Putamen (tissue), 1 donor: ENCODE data around the gene ARPC4.
"Not testable (repeated sequence)": the region's sequence is repeated elsewhere in the genome, so short reads cannot be mapped to it uniquely, and the experiment has no call there.

Source experiments
- DNase-seq: peaks from one replicate; pipeline ENCODE4 v3.0.0-alpha.2; 2016; ENCODE audit warnings: low spot score

Gene ARPC4

GRCh38 chr3:9770276-9770812 lies 22.5 kb upstream of the ARPC4 start:
- DNase-seq, result peak; percentile 73

- not testable (repeated sequence) for DNase-seq
These were observed 21.9 kb upstream of the ARPC4 start for GRCh38 chr3:9771007-9771406.

DNA sequence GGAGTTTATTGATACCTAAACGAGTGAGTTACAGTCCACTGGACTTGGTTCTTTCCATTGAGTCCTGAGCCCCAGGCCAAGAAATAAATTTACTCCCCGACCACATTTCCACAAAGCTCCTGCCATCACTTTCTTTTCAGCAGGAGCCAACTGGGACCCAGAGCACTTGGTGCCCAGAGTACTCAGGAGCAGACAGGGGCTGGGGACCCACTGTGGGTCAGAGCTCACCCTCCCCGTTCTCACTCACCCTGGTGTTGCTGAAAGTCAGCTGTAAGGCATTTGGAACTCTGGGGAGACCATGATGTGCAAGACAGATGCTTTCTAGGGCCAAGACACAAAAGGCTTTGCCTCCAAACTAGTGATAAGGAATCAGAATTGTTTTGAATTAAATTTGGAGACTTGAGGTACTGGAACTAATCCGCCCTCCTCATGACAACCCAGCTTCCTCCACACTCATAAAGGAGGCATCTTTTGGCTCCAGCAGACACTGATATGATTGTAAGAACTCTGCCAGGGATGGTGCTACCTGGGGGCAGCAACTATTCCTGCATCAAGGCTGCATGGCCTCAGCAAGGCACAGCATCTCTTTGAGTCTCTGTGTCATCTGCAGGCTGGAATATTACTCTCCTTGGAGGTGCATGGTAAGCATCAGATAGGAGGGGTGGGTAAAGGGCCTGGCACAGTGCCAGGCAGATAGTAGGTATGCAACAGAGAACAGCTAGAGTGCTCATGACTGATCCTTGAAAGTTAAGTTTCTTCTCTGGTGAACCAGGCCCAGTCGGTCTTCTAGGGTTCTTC lies 15.8 kb upstream of the ARPC4 start:
- no peak for DNase-seq

GRCh38 chr3:9777694-9778021 lies 15.2 kb upstream of the ARPC4 start:
- peak; percentile 58 for DNase-seq

DNA sequence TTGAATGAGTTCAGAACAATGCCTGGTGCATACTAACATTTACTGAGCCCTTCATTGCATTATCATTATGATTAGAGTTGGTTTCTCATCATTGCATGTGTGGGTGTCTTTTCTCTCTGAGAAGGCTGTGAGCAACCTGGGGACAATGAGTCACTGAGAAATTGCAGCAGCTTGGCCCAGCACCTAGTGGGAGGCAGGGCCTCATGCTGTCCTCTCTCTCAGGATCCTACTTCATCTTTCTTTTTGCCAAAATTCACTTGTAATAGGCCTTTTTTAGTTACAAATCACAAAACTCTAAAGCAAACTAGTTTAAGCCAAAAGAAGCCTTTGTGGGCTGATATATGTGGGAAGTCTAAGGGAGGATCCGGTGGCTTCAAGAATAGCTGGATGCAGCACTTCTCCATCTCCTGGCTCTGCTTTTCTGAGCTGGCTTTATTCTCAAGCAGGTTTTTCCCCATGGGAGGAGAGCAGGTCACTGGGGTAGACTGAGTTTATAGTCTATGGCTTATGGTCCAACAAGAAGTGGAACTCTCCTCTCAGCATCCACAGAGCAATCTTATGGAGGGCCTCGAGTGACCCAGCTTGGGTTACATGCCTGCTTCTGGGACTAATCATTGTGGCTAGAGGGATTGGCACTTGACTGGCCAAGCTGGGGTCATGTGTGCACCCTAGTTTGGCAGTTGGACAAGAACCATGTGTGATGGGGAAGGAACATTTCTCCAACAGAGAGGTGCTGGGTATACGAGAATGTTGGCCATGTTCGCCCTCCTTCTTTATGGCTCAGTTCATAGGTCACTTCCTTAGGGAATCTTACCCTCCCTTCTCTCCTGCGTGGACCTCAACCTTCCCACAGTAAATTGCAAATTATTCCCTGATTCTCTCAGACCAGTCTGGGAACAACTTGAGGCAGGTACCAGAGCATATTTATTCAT lies 14.5 kb upstream of the ARPC4 start:
- peak; percentile 77 for DNase-seq

DNA sequence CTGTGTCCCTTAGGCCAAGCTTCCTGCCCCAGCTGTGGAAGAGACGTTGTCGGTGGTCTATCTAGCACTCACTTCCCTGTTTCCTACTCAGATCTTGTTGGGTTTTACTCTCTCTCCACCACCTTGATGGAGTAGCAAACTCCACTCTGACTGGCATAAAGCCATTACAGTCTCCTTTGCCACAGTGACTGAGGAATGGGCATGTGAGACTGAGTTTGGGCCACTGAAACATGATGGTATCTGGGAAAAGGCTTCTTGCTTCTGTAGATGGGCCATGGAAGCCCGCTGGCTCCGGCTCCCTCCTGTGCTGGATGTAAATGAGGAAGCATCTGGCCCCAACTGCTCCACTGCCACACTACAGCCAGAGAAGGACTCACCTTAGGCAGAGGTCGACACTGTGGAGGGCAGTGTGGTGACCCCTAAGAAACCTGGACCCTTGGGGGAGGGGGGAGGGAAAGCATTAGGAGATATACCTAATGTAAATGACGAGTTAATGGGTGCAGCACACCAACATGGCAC lies 13.7 kb upstream of the ARPC4 start:
- no peak for DNase-seq

DNA sequence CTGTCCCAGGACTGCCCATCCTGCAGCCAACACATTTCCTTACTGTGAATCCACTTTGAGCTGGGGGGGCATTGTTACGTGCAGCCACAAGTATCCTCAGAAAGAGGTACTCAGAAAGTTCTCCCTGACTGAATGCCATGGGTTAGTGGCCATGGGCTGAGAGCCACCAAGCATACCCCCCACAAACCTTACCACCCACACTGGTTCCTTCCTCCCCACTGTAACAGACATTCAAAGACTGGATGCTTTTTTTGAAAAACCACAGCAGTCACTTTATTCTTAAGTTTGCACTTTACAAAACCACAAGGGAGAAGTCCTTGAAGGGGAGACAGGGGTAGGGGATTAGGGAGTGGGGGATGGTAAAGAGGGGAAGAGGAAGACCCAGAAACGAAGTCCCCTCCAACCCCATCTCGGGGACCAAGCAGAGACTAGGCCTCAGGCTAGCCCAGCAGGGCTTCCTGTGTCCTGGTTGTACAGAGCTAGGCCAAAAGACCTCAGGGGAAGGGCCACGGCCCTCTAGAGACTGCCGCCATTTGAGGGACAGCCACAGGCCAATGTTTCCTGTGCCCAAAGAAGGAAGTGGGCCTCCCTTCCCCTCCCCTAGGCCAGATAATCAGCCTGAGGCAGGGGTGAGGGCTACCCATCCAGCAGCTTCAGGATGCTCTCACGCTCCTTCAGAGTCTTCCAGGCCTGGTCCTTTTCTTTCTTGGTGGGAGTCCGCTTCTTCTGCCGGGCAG lies 13.0 kb upstream of the ARPC4 start:
- no peak for DNase-seq

DNA sequence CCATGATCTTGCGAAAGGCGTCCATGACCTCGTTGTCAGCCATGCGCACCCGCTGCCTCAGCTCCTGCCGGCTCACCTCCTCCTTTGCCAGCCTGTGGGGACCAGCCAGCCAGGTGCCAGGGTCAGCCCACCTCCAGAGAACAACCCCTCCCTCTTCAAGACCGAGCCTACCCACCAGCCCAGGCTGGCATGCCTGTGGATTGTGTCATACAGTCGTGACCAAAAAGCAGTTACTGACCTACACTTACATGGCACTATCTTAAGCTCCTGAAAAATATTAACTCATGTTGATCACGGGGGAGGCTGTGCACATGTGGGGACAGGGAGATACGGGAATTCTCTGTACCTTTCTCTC lies 12.4 kb upstream of the ARPC4 start:
- DNase-seq, result no peak

GRCh38 chr3:9780910-9781309 lies 12.0 kb upstream of the ARPC4 start:
- no peak for DNase-seq

- no peak for DNase-seq
These were observed 11.3 kb upstream of the ARPC4 start for GRCh38 chr3:9781551-9781950.

GRCh38 chr3:9781978-9782603 lies 10.8 kb upstream of the ARPC4 start:
- DNase-seq, result no peak

GRCh38 chr3:9782770-9783169 lies 10.1 kb upstream of the ARPC4 start:
- DNase-seq, result no peak

DNA sequence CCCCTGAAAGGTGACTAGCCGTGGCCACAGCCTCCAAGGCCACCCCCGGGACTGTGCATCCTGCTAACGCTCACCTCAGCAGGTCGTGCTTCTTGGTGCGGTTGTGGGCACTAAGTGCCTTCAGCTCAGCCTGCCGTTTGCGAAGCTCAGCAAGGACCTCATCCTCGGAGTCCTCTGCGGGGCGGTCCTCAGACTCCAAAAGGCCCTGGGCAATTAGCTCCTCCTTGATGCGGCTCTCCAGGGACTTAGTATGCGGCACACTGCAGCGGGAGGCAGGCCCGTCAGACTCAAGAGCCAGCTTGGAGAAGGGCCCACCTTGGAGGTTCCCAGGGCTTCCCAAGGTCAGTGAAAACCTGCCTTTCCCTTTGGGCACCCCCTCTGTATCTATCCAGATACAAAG lies 8.9 kb upstream of the ARPC4 start:
- DNase-seq, result no peak

GRCh38 chr3:9784965-9785364 lies 7.9 kb upstream of the ARPC4 start:
- no peak for DNase-seq

- no peak for DNase-seq
These were observed 7.3 kb upstream of the ARPC4 start for GRCh38 chr3:9785602-9786001.

DNA sequence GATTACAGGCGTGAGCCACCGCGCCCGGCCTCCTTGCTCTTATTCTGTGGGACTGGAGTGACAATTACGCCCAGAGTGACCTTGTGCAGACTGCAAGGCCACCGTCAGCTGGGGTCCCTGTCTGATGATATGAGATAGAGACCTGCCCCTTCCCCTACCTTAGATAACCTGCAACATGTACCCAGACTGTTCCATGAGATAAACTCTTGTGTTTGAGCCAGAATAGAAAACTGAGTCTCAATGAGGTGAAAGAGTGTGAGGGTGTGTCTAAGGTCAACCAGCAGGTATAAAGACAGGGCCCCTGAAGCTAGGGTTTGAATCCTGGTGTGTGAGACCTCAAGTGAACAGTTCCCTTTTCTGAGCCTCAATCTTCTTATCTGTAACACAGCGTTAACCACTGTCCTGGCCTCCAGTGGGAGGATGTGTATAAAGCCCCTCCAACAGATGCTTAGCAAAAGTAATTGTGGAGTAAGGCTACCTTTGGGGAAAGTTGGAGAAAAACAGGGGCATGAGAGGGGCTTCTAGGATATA lies 6.6 kb upstream of the ARPC4 start:
- DNase-seq, result no peak

DNA sequence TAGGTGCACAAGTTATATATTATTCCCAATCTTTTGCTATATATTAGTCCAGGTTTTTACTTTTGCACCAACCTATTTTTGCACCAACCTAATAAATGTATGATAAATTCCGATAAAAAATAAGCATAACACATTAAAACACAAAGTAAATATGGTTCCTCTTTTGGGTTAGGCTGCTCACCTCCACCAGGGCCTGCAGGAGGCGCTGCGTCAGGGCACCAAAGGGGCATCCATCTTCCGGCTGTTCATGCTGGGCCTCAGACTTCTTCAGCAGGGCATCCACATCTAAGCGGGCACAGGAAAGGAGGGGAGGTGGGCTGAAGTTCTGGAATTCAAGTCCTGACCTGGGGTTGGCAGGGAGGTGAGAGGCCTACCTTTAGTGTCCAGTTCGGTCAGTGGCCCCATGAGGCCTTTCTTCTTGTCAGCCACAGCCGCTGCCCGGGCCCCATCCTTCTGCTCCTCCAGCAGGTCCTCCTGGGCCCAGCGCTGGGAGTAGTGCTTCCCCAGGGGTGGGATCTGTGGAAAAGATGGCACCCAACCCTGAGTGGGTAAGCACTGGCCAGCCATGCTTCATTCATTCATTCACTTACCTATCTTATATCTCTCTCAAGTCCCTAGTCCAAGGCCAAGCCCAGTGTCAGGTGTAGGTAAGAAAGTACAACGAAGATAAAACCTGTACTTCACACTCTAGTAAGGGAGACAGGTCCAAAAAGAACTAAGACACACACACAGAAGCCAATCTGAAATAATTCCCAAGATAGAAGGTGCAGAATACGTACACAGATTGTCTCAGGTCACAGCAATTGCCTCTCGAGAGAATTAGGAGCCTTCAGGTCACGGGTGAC lies 5.8 kb upstream of the ARPC4 start:
- DNase-seq, result no peak

- DNase-seq, result no peak
These were observed 5.2 kb upstream of the ARPC4 start for GRCh38 chr3:9787714-9788113.

- no peak for DNase-seq
These were observed 1.8 kb upstream of the ARPC4 start for GRCh38 chr3:9791127-9791526.

DNA sequence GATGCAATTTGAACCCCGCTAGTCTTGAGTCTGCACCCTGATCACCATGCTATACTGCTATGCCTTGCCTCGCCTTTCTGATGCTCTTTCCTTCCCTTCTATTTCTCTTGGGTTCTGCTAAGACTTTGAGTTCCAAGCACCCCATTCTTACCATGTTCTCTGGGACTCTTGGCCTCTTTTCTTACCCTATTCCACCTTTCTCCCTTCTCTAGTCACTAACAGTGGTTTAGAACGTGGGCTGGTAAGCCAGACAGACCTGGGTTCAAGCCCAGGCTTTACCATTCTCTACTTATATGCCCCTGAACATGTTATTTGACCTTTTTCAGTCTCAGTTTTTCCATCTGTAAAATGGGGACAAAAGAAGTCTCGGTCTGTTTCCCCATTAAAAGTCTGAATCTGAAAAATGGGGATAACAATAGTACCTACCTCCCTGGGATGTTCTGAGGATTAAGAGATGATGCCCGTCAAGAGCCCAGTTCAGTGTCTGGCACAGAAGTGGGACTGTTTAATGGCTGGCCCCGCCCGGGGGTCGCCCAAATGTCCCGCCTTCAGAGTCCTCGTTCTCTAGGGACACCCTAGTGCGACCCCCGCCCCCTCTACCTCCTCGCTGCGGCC lies 985 bp upstream of the ARPC4 start:
- DNase-seq, result no peak
